Measurements from ENCODE around the gene RFLNA.

Gene RFLNA, protein sequence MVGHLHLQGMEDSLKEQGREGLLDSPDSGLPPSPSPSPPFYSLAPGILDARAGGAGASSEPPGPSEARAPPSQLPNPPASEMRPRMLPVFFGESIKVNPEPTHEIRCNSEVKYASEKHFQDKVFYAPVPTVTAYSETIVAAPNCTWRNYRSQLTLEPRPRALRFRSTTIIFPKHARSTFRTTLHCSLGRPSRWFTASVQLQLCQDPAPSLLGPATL

DNA sequence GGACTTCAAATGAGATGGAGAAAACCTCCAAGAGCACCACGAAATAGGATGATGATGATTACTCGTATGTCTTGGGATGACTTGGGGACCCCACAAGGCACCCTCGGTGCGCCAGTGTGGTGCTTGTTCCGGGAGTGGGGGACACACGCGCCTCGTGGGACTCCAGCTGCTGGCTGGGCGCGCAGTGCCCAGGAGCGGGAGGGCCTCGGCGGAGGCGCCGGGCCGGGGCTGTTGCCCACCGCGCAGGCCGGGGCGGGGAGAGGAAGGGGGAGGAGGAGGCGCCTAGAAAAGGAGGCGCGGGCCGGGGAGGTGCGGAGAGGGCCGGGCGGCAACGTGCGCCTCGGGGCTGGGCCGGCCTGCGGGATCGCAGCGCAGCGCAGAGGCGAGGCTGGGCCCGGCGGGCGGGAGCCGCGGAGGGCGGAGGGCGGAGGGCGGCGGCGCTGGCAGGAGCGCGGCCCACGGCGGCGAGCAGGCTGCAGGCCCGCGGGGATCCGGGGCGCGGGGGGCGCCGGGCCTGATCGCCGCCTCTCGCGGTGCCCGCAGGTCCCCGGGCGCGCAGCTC lies at the start of gene RFLNA:
Gene RFLNA, plus strand, starts transcription at position 314 of the 562 bp plus-strand sequence. CDS start 337 bp downstream, outside the sequence.
- TF ChIP-seq GATA2 (IDR thresholded peaks at IDR 0.05; ENCODE audit: low read depth, low read length) (no peak), GATA3 (IDR thresholded peaks at IDR 0.05; ENCODE audit: low read depth, low read length) (no peak)

DNA sequence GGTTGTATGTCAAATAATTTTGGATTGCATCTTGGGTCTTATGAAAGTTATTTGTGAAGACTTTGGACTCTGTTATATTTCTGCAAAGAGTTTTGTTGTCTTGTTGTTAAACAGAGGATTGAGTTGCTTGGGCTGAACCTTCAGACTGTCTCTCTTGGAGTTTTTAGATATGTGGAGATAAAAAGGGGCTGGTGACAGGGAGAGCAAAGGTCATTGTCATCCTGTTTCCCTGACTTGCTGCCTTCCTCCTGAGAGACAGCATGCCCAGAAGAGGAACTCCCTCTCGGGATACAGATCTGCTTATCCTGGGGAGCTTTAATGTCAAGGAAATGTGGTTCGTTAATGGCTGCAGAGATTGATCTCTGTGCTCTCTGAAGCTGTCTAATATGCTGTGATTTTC lies 47.6 kb upstream of the RFLNA start:
- no peak for TF ChIP-seq GATA2 (IDR thresholded peaks at IDR 0.05; ENCODE audit: low read depth, low read length)
- no peak for TF ChIP-seq GATA3 (IDR thresholded peaks at IDR 0.05; ENCODE audit: low read depth, low read length)

DNA sequence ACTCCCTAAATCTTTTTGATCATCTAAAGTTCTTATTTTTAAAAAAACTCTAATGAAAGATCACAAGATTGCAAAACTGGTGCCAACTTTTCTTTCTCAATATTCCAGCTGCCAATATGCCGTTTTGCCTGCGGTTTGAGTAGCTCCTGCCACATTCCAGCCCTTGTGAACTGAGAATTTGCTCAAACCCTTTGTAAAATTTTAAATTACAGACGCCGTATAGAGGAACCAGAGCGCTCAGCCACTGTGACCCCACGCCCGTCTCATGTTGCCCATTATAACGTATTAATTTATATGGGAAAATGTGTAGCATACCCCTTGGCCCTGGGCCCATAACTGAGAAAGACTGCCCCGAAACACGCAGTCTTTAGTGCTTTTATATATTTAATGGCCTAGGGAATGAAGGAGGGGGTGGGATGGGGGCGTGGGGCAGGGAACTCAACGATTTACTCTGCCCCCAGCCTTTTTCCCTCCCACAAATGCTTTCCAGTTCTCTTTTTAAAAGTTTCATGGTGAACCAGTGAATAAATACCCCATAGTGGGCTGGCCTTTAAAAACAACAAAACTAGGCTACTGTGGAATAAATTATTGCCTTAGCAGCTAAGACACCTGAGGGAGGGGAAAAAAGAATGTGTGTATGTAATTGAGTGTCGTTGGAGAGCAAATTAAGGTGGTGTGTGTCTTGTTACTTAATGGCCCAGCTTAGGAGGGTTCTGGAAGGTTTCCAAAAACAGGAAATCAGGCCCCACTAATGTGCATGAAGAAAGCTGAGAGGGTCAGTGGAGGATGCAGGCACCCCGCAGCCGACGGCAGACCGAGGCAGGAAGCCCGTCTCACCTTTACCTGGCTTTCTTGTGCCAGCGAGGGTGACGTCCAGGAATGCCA lies 45.7 kb upstream of the RFLNA start:
- TF ChIP-seq GATA3 (IDR thresholded peaks at IDR 0.05; ENCODE audit: low read depth, low read length): no peak
- TF ChIP-seq GATA2 (IDR thresholded peaks at IDR 0.05; ENCODE audit: low read depth, low read length): no peak

- TF ChIP-seq GATA2 (IDR thresholded peaks at IDR 0.05; ENCODE audit: low read depth, low read length) (no peak), GATA3 (IDR thresholded peaks at IDR 0.05; ENCODE audit: low read depth, low read length) (no peak)
Measured at GRCh38 chr12:124251186-124251585, 43.7 kb upstream of the RFLNA start.

GRCh38 chr12:124252964-124253363 lies 41.9 kb upstream of the RFLNA start:
- TF ChIP-seq GATA3 (IDR thresholded peaks at IDR 0.05; ENCODE audit: low read depth, low read length) (no peak), GATA2 (IDR thresholded peaks at IDR 0.05; ENCODE audit: low read depth, low read length) (no peak)

- TF ChIP-seq GATA3 (IDR thresholded peaks at IDR 0.05; ENCODE audit: low read depth, low read length): no peak
- TF ChIP-seq GATA2 (IDR thresholded peaks at IDR 0.05; ENCODE audit: low read depth, low read length): no peak
Measured at GRCh38 chr12:124254126-124254525, 40.8 kb upstream of the RFLNA start.

DNA sequence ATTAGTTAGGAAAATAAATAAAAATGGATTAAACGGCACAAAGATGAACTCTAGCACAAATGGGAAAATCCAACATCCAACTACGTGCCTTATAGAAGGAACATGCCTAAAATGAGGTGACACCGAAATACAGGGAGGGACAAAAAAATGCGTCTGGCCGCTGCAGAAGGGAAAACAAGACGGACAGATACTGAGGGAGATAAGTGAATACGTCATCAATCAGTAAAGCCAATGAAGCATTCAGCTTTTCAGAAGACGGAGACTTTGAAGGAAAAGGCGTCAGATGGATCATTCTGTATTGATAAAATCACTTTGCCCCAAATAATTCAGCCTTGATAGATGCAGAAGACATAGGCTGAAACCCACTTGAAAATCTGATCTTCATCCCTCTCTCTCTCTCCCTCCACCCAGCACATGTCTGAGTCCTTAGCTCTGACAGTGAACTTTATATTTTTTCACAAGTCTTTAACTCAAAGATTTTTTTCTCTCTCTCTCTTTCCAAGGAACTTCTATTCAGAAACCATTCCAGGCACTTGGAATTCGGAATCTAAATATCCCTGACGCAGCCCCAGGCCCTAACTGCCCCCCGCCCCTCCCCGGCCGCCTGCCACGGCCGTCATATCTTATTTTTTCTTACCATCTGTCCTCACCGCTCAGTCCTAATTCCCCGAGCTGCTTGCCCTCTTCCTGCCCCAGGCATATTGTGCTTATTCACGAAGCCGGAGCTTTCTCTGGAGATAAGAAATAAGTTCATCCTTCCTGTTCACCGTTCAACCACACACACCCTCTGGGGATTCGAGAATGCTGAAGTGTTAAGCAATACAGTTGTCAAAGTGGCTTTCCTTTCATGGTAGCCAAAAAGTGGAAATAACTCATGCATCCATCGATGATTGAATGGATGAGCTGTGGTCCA lies 35.5 kb upstream of the RFLNA start:
- peak; percentile 80 for TF ChIP-seq GATA2 (IDR thresholded peaks at IDR 0.05; ENCODE audit: low read depth, low read length)
- TF ChIP-seq GATA3 (IDR thresholded peaks at IDR 0.05; ENCODE audit: low read depth, low read length): peak; percentile 78

DNA sequence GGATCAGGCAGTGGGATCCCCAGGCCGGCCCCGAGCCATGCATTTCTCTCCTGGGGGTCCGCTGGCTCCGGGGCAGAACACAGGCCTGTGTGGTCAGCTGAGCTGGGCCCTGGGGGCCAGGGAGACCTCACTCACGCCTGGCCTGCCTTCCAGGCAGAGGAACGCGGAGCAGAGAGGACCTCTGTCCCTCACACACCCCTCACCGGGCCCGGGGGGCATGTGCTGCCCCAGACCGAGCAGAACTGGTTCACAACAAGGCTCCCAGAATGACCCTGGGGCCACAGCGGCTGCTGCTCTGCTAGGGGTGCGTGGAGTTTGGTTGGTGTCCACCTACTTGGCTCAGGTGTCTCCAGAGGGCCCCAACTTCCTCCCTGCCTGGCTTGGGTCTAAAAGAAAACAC lies 33.0 kb upstream of the RFLNA start:
- TF ChIP-seq GATA3 (IDR thresholded peaks at IDR 0.05; ENCODE audit: low read depth, low read length) (no peak), GATA2 (IDR thresholded peaks at IDR 0.05; ENCODE audit: low read depth, low read length) (no peak)

DNA sequence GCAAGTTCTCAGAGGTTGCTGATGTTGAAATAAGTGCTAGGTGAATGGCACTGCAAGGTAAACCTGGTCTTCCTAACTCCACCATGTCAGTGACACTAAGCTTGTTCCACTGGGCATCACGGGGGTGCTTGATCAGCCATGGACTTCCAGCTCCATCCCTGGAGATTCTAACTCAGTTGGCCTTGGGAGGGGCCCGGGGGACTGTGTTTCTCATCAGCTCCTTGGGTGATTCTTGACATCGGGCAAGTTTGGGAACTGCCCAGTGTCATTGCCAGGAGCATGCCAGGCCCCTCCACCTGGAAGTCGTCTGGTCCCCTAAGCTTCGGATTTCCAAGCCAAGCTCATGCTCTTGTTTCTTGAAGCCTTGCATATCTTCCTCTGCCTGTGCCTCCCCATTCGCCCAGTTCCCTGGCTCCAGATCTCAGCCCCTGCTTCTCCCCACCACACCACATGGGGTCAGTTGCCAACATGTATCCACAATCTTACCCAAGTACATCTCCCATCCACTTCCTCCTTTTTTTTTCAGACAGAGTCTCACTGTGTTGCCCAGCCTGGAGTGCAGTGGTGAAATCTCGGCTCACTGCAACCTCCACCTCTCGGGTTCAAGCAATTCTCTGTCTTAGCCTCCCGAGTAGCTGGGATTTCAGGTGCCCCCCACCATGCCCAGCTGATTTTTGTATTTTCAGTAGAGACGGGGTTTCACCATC lies 30.7 kb upstream of the RFLNA start:
- TF ChIP-seq GATA2 (IDR thresholded peaks at IDR 0.05; ENCODE audit: low read depth, low read length) (no peak), GATA3 (IDR thresholded peaks at IDR 0.05; ENCODE audit: low read depth, low read length) (no peak)

DNA sequence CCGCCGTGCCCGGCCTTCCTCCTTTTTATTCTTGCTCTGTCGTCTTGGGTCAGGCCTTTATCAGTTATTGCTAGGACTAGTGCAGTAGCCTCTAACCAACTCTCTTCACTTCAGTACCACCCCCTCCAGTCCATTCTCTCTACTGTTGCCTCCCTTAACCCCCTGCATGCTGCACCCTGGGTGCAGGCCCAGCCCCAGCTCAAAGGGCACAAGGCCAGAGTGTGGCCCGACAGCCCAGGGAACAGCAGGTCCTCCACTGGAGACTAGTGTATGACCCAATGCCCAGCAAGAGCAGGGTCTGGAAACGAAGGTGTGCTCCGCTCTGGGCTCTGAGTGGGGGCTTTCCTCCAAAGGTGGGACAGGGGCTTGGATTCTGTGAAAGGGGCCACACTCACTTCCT lies 30.0 kb upstream of the RFLNA start:
- TF ChIP-seq GATA3 (IDR thresholded peaks at IDR 0.05; ENCODE audit: low read depth, low read length): no peak
- TF ChIP-seq GATA2 (IDR thresholded peaks at IDR 0.05; ENCODE audit: low read depth, low read length): no peak

DNA sequence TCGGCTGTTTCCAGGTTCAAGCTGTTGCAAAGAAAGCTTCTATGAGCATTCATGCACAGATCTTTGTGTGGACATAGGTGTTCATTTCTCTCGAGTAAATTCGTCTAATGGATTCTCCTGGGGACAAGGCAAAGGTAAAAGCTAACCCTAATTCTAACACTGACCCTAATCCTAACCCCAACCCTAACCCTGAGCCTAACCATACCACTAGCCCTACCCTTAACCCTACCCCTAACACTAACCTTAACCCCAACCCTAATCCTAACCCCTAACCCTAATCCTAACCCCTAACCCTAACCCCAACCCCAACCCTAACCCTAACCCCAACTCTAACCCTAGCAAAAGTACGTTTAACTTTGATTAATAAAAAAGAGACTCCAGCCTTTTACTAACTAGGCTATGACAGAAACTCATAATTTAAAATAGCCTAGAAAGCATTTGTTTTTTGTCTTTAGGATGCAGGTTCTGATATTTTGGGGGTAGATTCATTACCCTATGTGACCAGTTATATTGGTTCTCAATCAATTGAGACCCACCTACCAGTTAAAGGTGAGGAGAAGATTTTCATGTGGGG lies 27.6 kb upstream of the RFLNA start:
- TF ChIP-seq GATA3 (IDR thresholded peaks at IDR 0.05; ENCODE audit: low read depth, low read length) (no peak), GATA2 (IDR thresholded peaks at IDR 0.05; ENCODE audit: low read depth, low read length) (no peak)

- TF ChIP-seq GATA2 (IDR thresholded peaks at IDR 0.05; ENCODE audit: low read depth, low read length): no peak
- TF ChIP-seq GATA3 (IDR thresholded peaks at IDR 0.05; ENCODE audit: low read depth, low read length): no peak
Measured at GRCh38 chr12:124270671-124271070, 24.2 kb upstream of the RFLNA start.

DNA sequence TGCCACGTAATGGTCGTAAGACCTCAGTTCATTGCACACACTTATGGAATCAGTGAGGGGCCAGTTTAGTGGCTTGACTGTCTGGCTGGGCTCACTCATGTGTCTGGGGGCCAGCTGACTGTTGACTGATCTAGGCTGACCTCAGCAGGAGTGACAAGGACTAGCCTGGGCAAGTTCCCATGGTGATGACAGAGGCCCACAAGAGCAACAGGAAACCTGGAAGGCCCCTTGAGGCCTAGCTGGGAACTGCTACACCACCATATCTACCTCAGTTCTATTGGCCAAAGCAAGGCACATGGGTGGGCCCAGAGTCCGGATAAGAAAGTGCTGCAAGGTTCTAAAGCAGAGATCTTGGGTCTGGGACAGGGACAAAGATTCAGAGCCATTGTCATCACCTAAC lies 21.3 kb upstream of the RFLNA start:
- TF ChIP-seq GATA3 (IDR thresholded peaks at IDR 0.05; ENCODE audit: low read depth, low read length) (no peak), GATA2 (IDR thresholded peaks at IDR 0.05; ENCODE audit: low read depth, low read length) (no peak)

All from SH-SY5Y (cell line).